HepG2 (cell line): ENCODE data around the gene PSMB10. TPM values are rescaled to one million over a fixed set of nuclear protein-coding genes. Genes with fewer than 3 reads are reported as not detected.

Experiments
- BATF2 ChIP-seq: sonication (generic); formaldehyde crosslinking; IDR thresholded peaks from 2 replicates; pipeline ENCODE4 v1.8.0; 2022; ENCODE audit warnings: mild to moderate bottlenecking, missing genetic modification reagents, moderate library complexity
- CERS6 ChIP-seq: sonication (generic); formaldehyde crosslinking; IDR thresholded peaks from 2 replicates; pipeline ENCODE4 v1.5.0; 2020; ENCODE audit warnings: missing genetic modification reagents
- DMTF1 ChIP-seq: sonication (generic); formaldehyde crosslinking; IDR thresholded peaks from 2 replicates; pipeline ENCODE4 v1.4.0; 2020; ENCODE audit warnings: mild to moderate bottlenecking, missing genetic modification reagents
- E2F1 ChIP-seq: sonication (generic); formaldehyde crosslinking; IDR thresholded peaks from 2 replicates; pipeline ENCODE4 v1.5.0; 2020; ENCODE audit warnings: missing genetic modification reagents
- E2F2 ChIP-seq: sonication (generic); formaldehyde crosslinking; IDR thresholded peaks from 2 replicates; pipeline ENCODE4 v1.4.0; 2020; ENCODE audit warnings: missing genetic modification reagents, borderline replicate concordance
- ELF4 ChIP-seq: sonication (generic); formaldehyde crosslinking; IDR thresholded peaks from 2 replicates; pipeline ENCODE4 v1.5.0; 2020; ENCODE audit warnings: missing genetic modification reagents, mild to moderate bottlenecking, moderate library complexity, borderline replicate concordance
- MTA3 ChIP-seq: sonication (generic); formaldehyde crosslinking; IDR thresholded peaks from 2 replicates; pipeline ENCODE4 v1.4.0; 2020; ENCODE audit warnings: missing genetic modification reagents
- SAP130 ChIP-seq: IDR thresholded peaks from 2 replicates; pipeline ENCODE4 v1.6.1; 2016; ENCODE audit warnings: low read depth
- U2AF2 ChIP-seq: fragments of 200-400 bp; formaldehyde crosslinking; IDR thresholded peaks from 2 replicates; pipeline ENCODE4 v1.6.1; 2017; ENCODE audit warnings: low read depth, mild to moderate bottlenecking, low read length
- YY1 ChIP-seq: IDR thresholded peaks from 2 replicates; pipeline ENCODE4 v1.6.1; 2011; ENCODE audit warnings: low read length, low read depth, moderate library complexity, mild to moderate bottlenecking; ENCODE audit not compliant: insufficient read depth, insufficient replicate concordance
- ZBTB8A ChIP-seq: sonication (generic); formaldehyde crosslinking; IDR thresholded peaks from 2 replicates; pipeline ENCODE4 v1.4.0; 2020; ENCODE audit warnings: mild to moderate bottlenecking, low read depth, missing genetic modification reagents, borderline replicate concordance
- ZNF143 ChIP-seq: sonication (generic); formaldehyde crosslinking; IDR thresholded peaks from 2 replicates; pipeline ENCODE4 v1.4.0; 2020; ENCODE audit warnings: missing genetic modification reagents
- ZNF224 ChIP-seq: sonication (generic); formaldehyde crosslinking; IDR thresholded peaks from 2 replicates; pipeline ENCODE4 v1.5.0; 2020; ENCODE audit warnings: mild to moderate bottlenecking, missing genetic modification reagents
- ZNF235 ChIP-seq: sonication (generic); formaldehyde crosslinking; IDR thresholded peaks from 2 replicates; pipeline ENCODE4 v1.8.1; 2023; ENCODE audit warnings: mild to moderate bottlenecking, missing genetic modification reagents, borderline replicate concordance
- ZNF251 ChIP-seq: sonication (generic); formaldehyde crosslinking; IDR thresholded peaks from 2 replicates; pipeline ENCODE4 v1.9.0; 2021; ENCODE audit warnings: mild to moderate bottlenecking, missing genetic modification reagents
- ZNF33B ChIP-seq: sonication (generic); formaldehyde crosslinking; IDR thresholded peaks from 2 replicates; pipeline ENCODE4 v1.5.1; 2020; ENCODE audit warnings: mild to moderate bottlenecking, missing genetic modification reagents
- ZNF354B ChIP-seq: sonication (generic); formaldehyde crosslinking; IDR thresholded peaks from 2 replicates; pipeline ENCODE4 v1.8.0; 2022; ENCODE audit warnings: mild to moderate bottlenecking, missing genetic modification reagents
- ZNF382 ChIP-seq: sonication (generic); formaldehyde crosslinking; IDR thresholded peaks from 2 replicates; pipeline ENCODE4 v1.5.0; 2020; ENCODE audit warnings: missing genetic modification reagents, mild to moderate bottlenecking, borderline replicate concordance
- ZNF569 ChIP-seq: sonication (generic); formaldehyde crosslinking; IDR thresholded peaks from 2 replicates; pipeline ENCODE4 v1.5.0; 2020; ENCODE audit warnings: mild to moderate bottlenecking, missing genetic modification reagents, moderate library complexity, borderline replicate concordance
- ZNF572 ChIP-seq: sonication (generic); formaldehyde crosslinking; IDR thresholded peaks from 2 replicates; pipeline ENCODE4 v1.5.1; 2020; ENCODE audit warnings: mild to moderate bottlenecking, missing genetic modification reagents
- ZNF704 ChIP-seq: sonication (generic); formaldehyde crosslinking; IDR thresholded peaks from 2 replicates; pipeline ENCODE4 v1.8.1; 2023; ENCODE audit warnings: mild to moderate bottlenecking, inconsistent platforms, moderate library complexity, missing genetic modification reagents, borderline replicate concordance
- polyA plus RNA-seq, 8 experiments: library from polyadenylated mRNA; depleted of rRNA in 3 of 8; stranded (reverse) in 7 of 8; unstranded in 1 of 8; fragments of >200 nt; fragmentation: Illumina TruSeq in 4 of 8; extraction: Trizol in 4 of 8; gene quantifications; 2 replicates each; pipeline versions ENCODE4 v1.2.1 to v1.2.3, GENCODE V29; 2011 to 2016; ENCODE audit warnings: low read depth in 4 of 8, missing spikeins in 1 of 8, mixed read lengths in 1 of 8; ENCODE audit not compliant: insufficient read depth in 1 of 8
- total RNA-seq, 5 experiments: library from RNA; depleted of rRNA; stranded (reverse); fragments of >200 nt; fragmentation: Illumina TruSeq; extraction: Trizol; gene quantifications; 2 replicates each; pipeline ENCODE4 v1.2.3, GENCODE V29; 2016; ENCODE audit warnings: low read depth in 1 of 5

PSMB10 gene
- total and polyA plus RNA-seq, 2 of the 13 experiments (the other 11 are each of a cell fraction or from before 2014, with no cell fraction given): 12.7 to 65.9 TPM

GRCh38 chr16:67892899-67893742, 43.5 kb downstream of the PSMB10 start, which contains the start of gene PSKH1 (continued):
- peak; percentile 72 for TF ChIP-seq SAP130 (CRISPR knock-in tag)
- no peak; the same call in 1 of the 2 replicates for TF ChIP-seq BATF2 (CRISPR knock-in tag)
- no peak for TF ChIP-seq U2AF2
- 0 out of 2 replicates have a peak, but pooled peaks have one; percentile 73 for TF ChIP-seq ZNF704 (CRISPR knock-in tag)
- TF ChIP-seq ZNF382 (CRISPR knock-in tag): no peak
- no peak for TF ChIP-seq ELF4 (CRISPR knock-in tag)
- no peak for TF ChIP-seq ZNF251 (CRISPR knock-in tag)
- no peak for TF ChIP-seq E2F1 (CRISPR knock-in tag)
- TF ChIP-seq ZNF33B (CRISPR knock-in tag): no peak
- no peak for TF ChIP-seq ZNF143 (CRISPR knock-in tag)
- TF ChIP-seq ZNF235: peak; percentile 93; the same call in 1 of the 2 replicates
- TF ChIP-seq ZNF572 (CRISPR knock-in tag): no peak
- no peak for TF ChIP-seq ZNF569 (CRISPR knock-in tag)
- TF ChIP-seq ZNF224 (CRISPR knock-in tag): peak; percentile 24; the same call in 1 of the 2 replicates
- TF ChIP-seq DMTF1 (CRISPR knock-in tag): 0 out of 2 replicates have a peak, but pooled peaks have one; percentile 69
- peak; percentile 96 for TF ChIP-seq YY1
- TF ChIP-seq E2F2 (CRISPR knock-in tag): 0 out of 2 replicates have a peak, but pooled peaks have one; percentile 68
- TF ChIP-seq MTA3 (CRISPR knock-in tag): no peak
- no peak for TF ChIP-seq ZBTB8A (CRISPR knock-in tag)
- peak; percentile 85; the same call in 1 of the 2 replicates for TF ChIP-seq CERS6 (CRISPR knock-in tag)
- TF ChIP-seq ZNF354B (CRISPR knock-in tag): no peak
